ENCODE results near the gene CFAP100. TPM values are rescaled to one million over a fixed set of nuclear protein-coding genes. Genes with fewer than 3 reads are reported as not detected.

The CFAP100 gene
- total RNA-seq, 1 donor from 2014 or later = not detected

DNA sequence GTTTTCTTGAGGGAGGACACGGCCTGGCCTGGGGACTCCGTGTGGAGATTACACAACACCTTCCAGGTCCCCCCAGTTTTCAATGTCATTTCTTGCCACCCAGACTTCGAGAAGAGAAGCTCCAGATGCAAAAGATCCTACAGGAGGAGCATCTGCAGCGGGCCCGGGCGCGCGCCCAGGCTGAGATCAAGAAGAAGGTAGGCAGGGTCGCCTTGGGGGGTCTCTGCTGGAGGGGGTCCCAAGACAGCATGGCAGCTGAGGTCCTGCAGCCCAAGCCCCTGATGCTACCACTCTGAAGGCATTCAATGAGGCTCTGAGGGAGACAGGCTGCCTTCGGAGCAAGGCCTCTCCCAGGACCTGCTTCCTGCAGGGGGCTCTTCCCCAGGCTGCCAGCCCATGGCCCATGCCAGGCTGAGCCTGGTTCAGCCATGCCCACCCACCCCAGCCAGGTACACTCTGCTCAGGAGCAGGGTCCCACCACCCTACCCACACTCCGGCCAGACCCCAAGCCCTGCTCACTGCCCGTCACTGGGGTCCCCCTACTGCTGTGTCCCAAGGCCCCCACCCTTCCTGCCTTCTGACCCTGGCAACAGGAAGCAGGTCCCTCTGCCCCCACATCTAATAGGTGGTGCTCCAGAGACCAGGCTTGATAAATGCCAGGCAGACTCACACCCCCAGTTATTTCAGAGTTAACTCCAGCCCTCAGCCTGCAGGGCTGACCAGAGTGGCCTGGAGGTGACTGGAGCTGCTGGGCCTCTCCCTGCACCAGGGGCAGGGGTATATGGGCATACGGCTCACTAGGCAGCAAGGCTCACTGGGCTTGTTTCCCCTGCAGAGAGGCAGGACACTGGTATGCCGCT is 41.0 kb downstream of the CFAP100 start:
- Mint-ChIP-seq H3K9me3 (ENCODE audit: unreplicated experiment) (no peaks in the 10 kb centered on the region), H3K27me3 (ENCODE audit: unreplicated experiment) (peaks cover 3% of the 10 kb centered on the region), H3K4me3 (ENCODE audit: unreplicated experiment) (no peak overlapping the region), H3K4me1 (ENCODE audit: unreplicated experiment) (no peaks in the 10 kb centered on the region), H3K36me3 (ENCODE audit: low read depth, unreplicated experiment) (peaks cover 12% of the 10 kb centered on the region), H3K27ac (ENCODE audit: unreplicated experiment) (no peak overlapping the region)
- DNase-seq (ENCODE audit: low spot score) = no peak
- TF ChIP-seq, protein P1, sequence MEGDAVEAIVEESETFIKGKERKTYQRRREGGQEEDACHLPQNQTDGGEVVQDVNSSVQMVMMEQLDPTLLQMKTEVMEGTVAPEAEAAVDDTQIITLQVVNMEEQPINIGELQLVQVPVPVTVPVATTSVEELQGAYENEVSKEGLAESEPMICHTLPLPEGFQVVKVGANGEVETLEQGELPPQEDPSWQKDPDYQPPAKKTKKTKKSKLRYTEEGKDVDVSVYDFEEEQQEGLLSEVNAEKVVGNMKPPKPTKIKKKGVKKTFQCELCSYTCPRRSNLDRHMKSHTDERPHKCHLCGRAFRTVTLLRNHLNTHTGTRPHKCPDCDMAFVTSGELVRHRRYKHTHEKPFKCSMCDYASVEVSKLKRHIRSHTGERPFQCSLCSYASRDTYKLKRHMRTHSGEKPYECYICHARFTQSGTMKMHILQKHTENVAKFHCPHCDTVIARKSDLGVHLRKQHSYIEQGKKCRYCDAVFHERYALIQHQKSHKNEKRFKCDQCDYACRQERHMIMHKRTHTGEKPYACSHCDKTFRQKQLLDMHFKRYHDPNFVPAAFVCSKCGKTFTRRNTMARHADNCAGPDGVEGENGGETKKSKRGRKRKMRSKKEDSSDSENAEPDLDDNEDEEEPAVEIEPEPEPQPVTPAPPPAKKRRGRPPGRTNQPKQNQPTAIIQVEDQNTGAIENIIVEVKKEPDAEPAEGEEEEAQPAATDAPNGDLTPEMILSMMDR (IDR thresholded peaks at IDR 0.05; ENCODE audit: unreplicated experiment) = no peak

DNA sequence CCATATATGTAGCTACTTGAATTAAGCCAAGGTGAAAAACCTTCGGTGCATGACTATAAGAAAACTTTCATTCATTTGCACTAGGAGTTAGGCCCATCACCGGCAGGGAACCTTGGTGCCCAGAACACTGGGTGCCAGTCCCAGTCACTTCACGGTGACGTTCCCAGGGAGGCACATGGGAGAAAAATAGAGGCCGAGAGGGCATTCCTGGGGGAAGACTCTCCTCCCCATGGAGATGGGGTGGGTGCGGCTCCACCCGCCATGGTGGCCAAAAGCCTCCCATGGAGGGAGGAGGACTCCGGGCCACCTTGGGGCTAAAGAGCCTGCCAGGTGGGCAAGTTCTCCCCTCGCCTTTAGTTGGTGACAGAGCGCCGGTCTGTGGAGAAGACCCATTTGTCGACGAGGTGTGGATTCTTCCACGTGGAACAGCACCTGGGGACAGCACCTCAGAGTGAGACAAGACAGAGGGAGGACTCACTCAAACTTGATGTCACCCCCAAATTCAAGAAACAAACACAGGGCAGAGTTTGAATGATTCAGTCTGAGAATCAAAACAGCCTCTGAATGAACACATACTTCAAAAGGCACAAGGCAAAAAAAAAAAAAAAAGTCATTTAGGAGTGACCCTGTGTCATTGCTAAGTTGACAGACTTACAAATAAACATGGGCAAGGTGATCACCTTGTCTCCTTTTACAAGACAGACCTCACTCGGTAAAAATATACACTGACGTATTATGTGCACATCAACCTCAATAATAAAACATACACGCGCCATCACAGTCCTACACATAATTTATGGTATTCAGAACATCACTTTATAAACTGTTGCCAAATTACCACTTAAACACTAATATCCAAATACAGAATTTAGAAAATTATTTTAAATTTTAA is 42.4 kb downstream of the CFAP100 start:
- Mint-ChIP-seq H3K27me3 (ENCODE audit: unreplicated experiment) (peaks cover 3% of the 10 kb centered on the region), H3K27ac (ENCODE audit: unreplicated experiment) (no peak overlapping the region), H3K4me1 (ENCODE audit: unreplicated experiment) (no peaks in the 10 kb centered on the region), H3K4me3 (ENCODE audit: unreplicated experiment) (no peak overlapping the region), H3K9me3 (ENCODE audit: unreplicated experiment) (no peaks in the 10 kb centered on the region), H3K36me3 (ENCODE audit: low read depth, unreplicated experiment) (peaks cover 12% of the 10 kb centered on the region)
- TF ChIP-seq, protein P1 (IDR thresholded peaks at IDR 0.05; ENCODE audit: unreplicated experiment) = no peak
- no peak for DNase-seq (ENCODE audit: low spot score)

DNA sequence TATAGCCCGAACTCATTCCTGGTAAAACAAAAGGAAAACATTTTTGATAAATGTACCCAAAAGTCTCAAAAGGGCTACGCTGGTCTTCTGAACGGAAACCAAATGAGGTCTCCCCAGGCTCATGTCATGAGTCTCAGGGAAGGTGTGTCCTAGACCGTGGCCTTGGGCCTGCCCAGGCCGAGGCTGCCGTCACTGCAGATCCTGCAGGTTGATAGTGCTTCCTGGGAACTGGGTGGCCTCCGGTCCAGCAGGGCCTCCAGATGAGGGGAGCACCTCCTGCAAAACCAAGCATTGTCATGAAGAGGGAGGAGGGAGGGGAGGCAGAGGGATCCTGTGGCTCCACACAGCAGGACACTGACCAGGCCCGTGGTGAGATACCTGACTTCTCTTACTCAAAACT is 43.5 kb downstream of the CFAP100 start:
- Mint-ChIP-seq H3K9me3 (ENCODE audit: unreplicated experiment) (no peaks in the 10 kb centered on the region), H3K4me3 (ENCODE audit: unreplicated experiment) (no peak overlapping the region), H3K36me3 (ENCODE audit: low read depth, unreplicated experiment) (peaks cover 12% of the 10 kb centered on the region), H3K27me3 (ENCODE audit: unreplicated experiment) (peaks cover 3% of the 10 kb centered on the region), H3K4me1 (ENCODE audit: unreplicated experiment) (no peaks in the 10 kb centered on the region), H3K27ac (ENCODE audit: unreplicated experiment) (no peak overlapping the region)
- no peak for DNase-seq (ENCODE audit: low spot score)
- TF ChIP-seq, protein P1 (IDR thresholded peaks at IDR 0.05; ENCODE audit: unreplicated experiment) = no peak

DNA sequence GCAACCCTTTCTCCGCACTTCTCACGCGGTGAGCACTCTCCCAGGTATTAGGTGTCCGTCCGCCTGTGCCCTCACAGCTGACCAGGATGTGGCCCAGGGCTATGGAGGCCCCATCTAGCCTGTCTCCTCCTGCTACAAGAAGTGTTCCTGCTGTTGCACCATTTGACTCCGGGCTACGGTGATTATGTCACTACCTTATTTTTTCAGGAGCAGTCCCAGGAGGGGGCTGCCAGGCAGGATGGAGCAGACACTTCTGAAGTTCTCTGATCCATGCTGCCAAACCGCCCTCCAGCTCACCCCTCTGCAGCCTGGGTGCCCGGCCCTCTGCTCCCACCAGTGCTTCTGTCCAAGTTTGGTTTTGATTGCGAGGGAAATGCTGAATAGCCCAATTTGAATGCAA is 44.0 kb downstream of the CFAP100 start:
- peaks cover 12% of the 10 kb centered on the region for H3K36me3 Mint-ChIP-seq (ENCODE audit: low read depth, unreplicated experiment)
- no peak for DNase-seq (ENCODE audit: low spot score)
- H3K4me1 Mint-ChIP-seq (ENCODE audit: unreplicated experiment) = no peaks in the 10 kb centered on the region
- TF ChIP-seq, protein P1 (IDR thresholded peaks at IDR 0.05; ENCODE audit: unreplicated experiment) = no peak
- H3K27me3 Mint-ChIP-seq (ENCODE audit: unreplicated experiment) = peaks cover 4% of the 10 kb centered on the region
- H3K4me3 Mint-ChIP-seq (ENCODE audit: unreplicated experiment) = peak overlapping the region; percentile 29
- no peaks in the 10 kb centered on the region for H3K9me3 Mint-ChIP-seq (ENCODE audit: unreplicated experiment)
- H3K27ac Mint-ChIP-seq (ENCODE audit: unreplicated experiment) = no peak overlapping the region

Measured in endothelial cell (in vitro differentiated cells).